Esophagus muscularis mucosa (tissue), 4 donors: ENCODE data around the gene PHACTR4. TPM values are rescaled to one million over a fixed set of nuclear protein-coding genes. Genes with fewer than 3 reads are reported as not detected.

Source experiments
- DNase-seq: peaks from one replicate; pipeline ENCODE4 v3.0.0-alpha.2; 2017; ENCODE audit errors: extremely low spot score
- H3K27ac ChIP-seq, 4 donors: fragments of 200-600 bp; sonication (generic); replicated peaks in 1 of 4; 1 replicate in 3 of 4; 2 replicates in 1 of 4; pipeline ENCODE4 v1.5.1; 2016 to 2019; ENCODE audit warnings: mild to moderate bottlenecking in 1 of 4
- H3K27me3 ChIP-seq, 4 donors: fragments of 200-600 bp; sonication (generic); one replicate each; pipeline versions ENCODE4 v1.5.1 to v1.6.0; 2016 to 2019
- H3K36me3 ChIP-seq, 4 donors: fragments of 200-600 bp; sonication (generic); one replicate each; pipeline ENCODE4 v1.5.1; 2016 to 2019
- H3K4me1 ChIP-seq, 4 donors: fragments of 200-600 bp; sonication (generic); one replicate each; pipeline ENCODE4 v1.5.1; 2016 to 2019
- H3K4me3 ChIP-seq, 4 donors: fragments of 200-600 bp; sonication (generic); 1 replicate in 2 of 4; 2 replicates in 2 of 4; pipeline ENCODE4 v1.5.1; 2016 to 2019; ENCODE audit warnings: mild to moderate bottlenecking in 4 of 4, moderate library complexity in 1 of 4
- H3K9me3 ChIP-seq, 4 donors: fragments of 200-600 bp; sonication (generic); 1 replicate in 3 of 4; 2 replicates in 1 of 4; pipeline ENCODE4 v1.5.1; 2016 to 2019
- EP300 ChIP-seq: sonication (generic); formaldehyde crosslinking; IDR thresholded peaks from one replicate; pipeline ENCODE4 v1.6.1; 2017; ENCODE audit warnings: antibody characterized with exemption
- POLR2A ChIP-seq: fragments of 450-650 bp; IDR thresholded peaks from one replicate; pipeline ENCODE4 v1.6.1; 2017; ENCODE audit warnings: antibody characterized with exemption, moderate library complexity, mild to moderate bottlenecking, low read depth
- POLR2AphosphoS5 ChIP-seq, 2 donors: sonication (generic); formaldehyde crosslinking; IDR thresholded peaks; one replicate each; pipeline ENCODE4 v1.6.1; 2017; ENCODE audit warnings: antibody characterized with exemption in 2 of 2
- WGBS: methylation state at CpG from one replicate; pipeline ENCODE4 v1.1.5; 2018; 5-methylcytosine and 5-hydroxymethylcytosine counted together
- intact Hi-C: fragments of 100-400 bp; cut with DNase I; formaldehyde crosslinking; loops from one replicate; pipeline ENCODE4 v1.15.1; 2023
- total RNA-seq, 4 donors: library from RNA; depleted of rRNA; stranded (reverse); fragments of >200 nt; gene quantifications; one replicate each; pipeline versions ENCODE4 v1.1.0 to v1.2.1, GENCODE V29; 2016
- TF ChIP-seq, protein P1 (sequence below), 3 experiments: fragments of 200-600 bp in 2 of 3; fragments of 450-650 bp in 1 of 3; sonication (generic) in 2 of 3; IDR thresholded peaks; one replicate each; pipeline ENCODE4 v1.5.1; 2017 to 2019; ENCODE audit warnings: antibody characterized with exemption in 3 of 3, mild to moderate bottlenecking in 2 of 3, moderate library complexity in 1 of 3

The PHACTR4 gene
- total RNA-seq, 4 donors from 2014 or later = 21.0 to 32.4 (median 27.7) TPM

DNA sequence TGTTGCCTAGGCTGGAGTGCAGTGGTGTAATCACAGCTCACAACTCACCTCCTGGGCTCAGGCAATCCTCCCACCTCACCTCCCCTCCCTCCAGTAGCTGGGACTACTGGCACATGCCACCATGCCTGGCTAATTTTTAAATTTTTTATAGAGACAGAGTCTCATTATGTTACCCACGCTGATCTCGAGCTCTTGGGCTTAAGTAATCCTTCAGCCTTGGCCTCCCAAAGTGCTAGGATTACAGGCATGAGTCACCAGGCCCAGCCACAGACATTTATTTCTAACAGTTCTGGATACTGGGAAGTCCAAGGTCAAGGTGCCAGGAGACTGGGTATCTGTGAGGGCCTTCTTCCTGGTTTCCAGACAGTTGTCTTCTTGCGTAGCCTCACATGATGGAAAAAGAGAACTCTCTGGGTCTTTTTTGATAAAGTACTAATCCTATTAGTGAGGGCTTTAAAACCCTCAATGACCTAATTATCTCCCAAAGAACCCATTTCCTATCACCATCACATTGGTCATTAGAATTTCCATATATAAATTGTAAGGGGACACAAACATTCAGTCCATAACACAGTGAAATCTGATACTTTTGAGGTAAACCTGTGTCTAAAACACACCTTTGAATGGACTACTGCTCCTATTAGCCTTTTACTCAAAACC is 67.9 kb downstream of the PHACTR4 start:
- no peak for DNase-seq
- Histone ChIP-seq H3K9me3 (no peaks in the 10 kb centered on the region), H3K27me3 (no peaks in the 10 kb centered on the region), H3K27ac (peak overlapping the region; percentile 69 to 81 (median 80)), H3K36me3 (no peaks in the 10 kb centered on the region), H3K4me3 (peak overlapping the region; percentile 17 to 50 (median 42)), H3K4me1 (peaks cover 16 to 35% (median 26%) of the 10 kb centered on the region in 4 donors)
- TF ChIP-seq, protein P1, sequence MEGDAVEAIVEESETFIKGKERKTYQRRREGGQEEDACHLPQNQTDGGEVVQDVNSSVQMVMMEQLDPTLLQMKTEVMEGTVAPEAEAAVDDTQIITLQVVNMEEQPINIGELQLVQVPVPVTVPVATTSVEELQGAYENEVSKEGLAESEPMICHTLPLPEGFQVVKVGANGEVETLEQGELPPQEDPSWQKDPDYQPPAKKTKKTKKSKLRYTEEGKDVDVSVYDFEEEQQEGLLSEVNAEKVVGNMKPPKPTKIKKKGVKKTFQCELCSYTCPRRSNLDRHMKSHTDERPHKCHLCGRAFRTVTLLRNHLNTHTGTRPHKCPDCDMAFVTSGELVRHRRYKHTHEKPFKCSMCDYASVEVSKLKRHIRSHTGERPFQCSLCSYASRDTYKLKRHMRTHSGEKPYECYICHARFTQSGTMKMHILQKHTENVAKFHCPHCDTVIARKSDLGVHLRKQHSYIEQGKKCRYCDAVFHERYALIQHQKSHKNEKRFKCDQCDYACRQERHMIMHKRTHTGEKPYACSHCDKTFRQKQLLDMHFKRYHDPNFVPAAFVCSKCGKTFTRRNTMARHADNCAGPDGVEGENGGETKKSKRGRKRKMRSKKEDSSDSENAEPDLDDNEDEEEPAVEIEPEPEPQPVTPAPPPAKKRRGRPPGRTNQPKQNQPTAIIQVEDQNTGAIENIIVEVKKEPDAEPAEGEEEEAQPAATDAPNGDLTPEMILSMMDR (IDR thresholded peaks at IDR 0.05) = no peak
- TF ChIP-seq EP300 = no peak
- TF ChIP-seq POLR2A = no peak
- no peak for TF ChIP-seq POLR2AphosphoS5 (IDR thresholded peaks at IDR 0.05)
- WGBS = 27% methylated on average over 3 of the region's 3 CpGs
- intact Hi-C loops = no loop called here

DNA sequence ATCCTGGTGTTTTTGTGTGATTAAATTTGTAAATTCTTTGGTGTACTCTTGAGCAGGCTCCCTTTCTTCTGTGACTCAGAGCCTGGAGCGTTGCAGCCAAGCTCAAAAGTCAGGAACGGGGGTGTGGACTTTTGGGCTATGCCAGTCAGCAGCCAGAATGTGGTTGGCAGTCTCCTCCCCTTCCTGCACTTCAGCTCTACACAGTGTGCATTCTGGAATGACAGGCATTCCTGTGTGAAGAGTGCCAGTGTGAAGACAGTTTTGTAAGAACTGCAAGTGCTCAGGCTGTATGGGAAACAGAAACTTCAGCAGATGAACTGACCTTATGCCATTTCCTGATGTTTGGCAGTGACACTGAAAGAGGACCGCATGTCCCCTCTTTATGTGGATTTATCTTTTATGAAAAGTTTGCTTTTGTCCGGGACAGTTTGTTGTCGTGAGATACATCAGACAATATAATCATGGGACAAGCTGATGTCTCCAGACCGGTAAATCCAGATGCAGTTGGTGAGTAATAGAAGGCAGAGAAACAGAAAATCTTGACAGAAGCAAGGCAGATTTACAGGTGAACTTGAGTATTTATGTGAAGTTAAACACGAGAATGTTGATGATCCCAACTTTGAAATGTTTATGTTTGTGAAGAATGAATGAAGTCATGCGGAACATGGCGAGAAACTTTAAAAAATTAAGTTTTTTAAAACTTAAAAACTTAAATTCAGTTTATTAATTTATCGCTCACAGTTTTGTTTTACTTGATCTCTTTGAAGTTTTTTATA is 68.6 kb downstream of the PHACTR4 start:
- H3K4me3 ChIP-seq = peak overlapping the region; percentile 40 to 52 (median 48)
- no peaks in the 10 kb centered on the region for H3K9me3 ChIP-seq
- TF ChIP-seq POLR2A (peak; percentile 53), POLR2AphosphoS5 (IDR thresholded peaks at IDR 0.05) (peak; percentile 89 to 92)
- TF ChIP-seq, protein P1 (IDR thresholded peaks at IDR 0.05) = no peak
- intact Hi-C loops = no loop called here
- DNase-seq = peak; percentile 93
- no peaks in the 10 kb centered on the region for H3K36me3 ChIP-seq
- WGBS = 27% methylated on average over 10 of the region's 10 CpGs
- peaks cover 16 to 35% (median 26%) of the 10 kb centered on the region in 4 donors for H3K4me1 ChIP-seq
- peak overlapping the region; percentile 69 to 81 (median 80) for H3K27ac ChIP-seq
- no peaks in the 10 kb centered on the region for H3K27me3 ChIP-seq

DNA sequence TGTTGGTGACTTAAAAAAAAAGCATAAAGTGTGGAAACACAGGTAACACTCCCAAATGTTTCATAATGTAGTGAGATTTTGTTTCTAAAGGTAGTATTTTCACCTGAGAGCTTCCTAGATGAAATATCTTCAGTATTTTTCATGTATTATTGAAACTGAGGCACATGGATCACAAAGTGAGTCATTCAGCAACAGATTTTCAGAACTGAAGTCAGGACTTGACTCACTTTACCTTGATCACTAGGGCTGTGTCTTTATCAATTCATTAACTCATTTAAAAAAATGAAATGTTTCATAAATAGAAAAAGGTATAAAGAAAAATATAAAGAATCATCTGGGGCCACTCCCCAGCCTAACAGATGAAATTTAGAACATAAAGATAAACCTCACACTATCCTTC is 69.8 kb downstream of the PHACTR4 start:
- Histone ChIP-seq H3K4me1 (peaks cover 16 to 27% (median 25%) of the 10 kb centered on the region in 4 donors), H3K9me3 (no peaks in the 10 kb centered on the region), H3K4me3 (peak overlapping the region in 3 of 4 donors; percentile 40 to 50 (median 45)), H3K36me3 (no peaks in the 10 kb centered on the region), H3K27ac (peak overlapping the region in 2 of 4 donors; percentile 69 to 81), H3K27me3 (no peaks in the 10 kb centered on the region)
- no peak for DNase-seq
- intact Hi-C loops = no loop called here
- TF ChIP-seq, protein P1 (IDR thresholded peaks at IDR 0.05) = no peak
- TF ChIP-seq EP300 (no peak), POLR2AphosphoS5 (IDR thresholded peaks at IDR 0.05) (no peak), POLR2A (no peak)

DNA sequence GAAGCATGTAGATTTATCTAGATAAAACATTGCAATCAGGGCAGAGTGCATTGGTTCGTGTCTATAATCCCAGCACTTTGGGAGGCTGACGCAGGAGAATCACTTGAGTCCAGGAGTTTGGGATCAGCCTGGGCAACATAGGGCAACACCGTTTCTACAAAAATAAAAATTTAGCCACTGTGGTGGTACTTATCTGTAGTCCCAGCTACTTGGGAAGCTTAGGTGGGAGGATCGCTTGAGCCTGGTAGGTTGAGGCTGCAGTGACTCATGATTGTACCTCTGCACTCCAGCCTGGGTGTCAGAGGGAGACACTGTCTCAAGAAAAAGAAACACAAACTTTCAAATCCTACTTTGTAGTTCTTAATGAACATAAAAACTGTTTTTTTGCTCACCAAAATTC is 72.1 kb downstream of the PHACTR4 start:
- no peak overlapping the region for H3K4me3 ChIP-seq
- no peaks in the 10 kb centered on the region for H3K9me3 ChIP-seq
- TF ChIP-seq, protein P1 (IDR thresholded peaks at IDR 0.05) = no peak
- TF ChIP-seq POLR2AphosphoS5 (IDR thresholded peaks at IDR 0.05) (no peak), EP300 (no peak), POLR2A (no peak)
- no peaks in the 10 kb centered on the region for H3K36me3 ChIP-seq
- DNase-seq = no peak
- H3K27ac ChIP-seq = no peak overlapping the region
- H3K4me1 ChIP-seq = peaks cover 16 to 27% (median 24%) of the 10 kb centered on the region in 4 donors
- intact Hi-C loops = no loop called here
- 96% methylated on average over 4 of the region's 4 CpGs for WGBS
- no peaks in the 10 kb centered on the region for H3K27me3 ChIP-seq
